Natural killer cell (primary cell): ENCODE results near the gene ADCY9. TPM values are rescaled to one million over a fixed set of nuclear protein-coding genes. Genes with fewer than 3 reads are reported as not detected.
"Not testable (repeated sequence)": the region's sequence is repeated elsewhere in the genome, so short reads cannot be mapped to it uniquely, and the experiment has no call there.

Experiments used
- ATAC-seq, 3 donors: fragments of 150-1000 bp in 2 of 3; fragments of 200-7000 bp in 1 of 3; cut with Tn5 transposase; 1 replicate in 1 of 3; 2 replicates in 2 of 3; pipeline ENCODE4 v1.10.0; 2021; ENCODE audit warnings: mild to moderate bottlenecking in 2 of 3, moderate library complexity in 2 of 3
- DNase-seq, 2 donors: peaks; one replicate each; pipeline versions ENCODE4 v3.0.0 to v3.0.0-alpha.2; 2013 to 2021; ENCODE audit warnings: mixed read lengths in 1 of 2
- H3K27ac ChIP-seq: one replicate; pipeline ENCODE4 v1.5.1; 2013; ENCODE audit warnings: mild to moderate bottlenecking, low read length
- H3K27me3 ChIP-seq: one replicate; pipeline ENCODE4 v1.6.1; 2013; ENCODE audit warnings: low read length; ENCODE audit not compliant: control insufficient read depth, insufficient read depth
- H3K36me3 ChIP-seq: one replicate; pipeline ENCODE4 v1.6.1; 2013; ENCODE audit warnings: low read length; ENCODE audit not compliant: control insufficient read depth, insufficient read depth
- H3K4me1 ChIP-seq: one replicate; pipeline ENCODE4 v1.6.1; 2013; ENCODE audit warnings: low read length; ENCODE audit not compliant: control insufficient read depth, insufficient read depth
- H3K4me3 ChIP-seq: one replicate; pipeline ENCODE4 v1.5.1; 2013; ENCODE audit warnings: low read length
- H3K9me3 ChIP-seq: one replicate; pipeline ENCODE4 v1.6.1; 2013; ENCODE audit warnings: low read length; ENCODE audit not compliant: control insufficient read depth, insufficient read depth
- H3K27ac Mint-ChIP-seq, 2 donors: one replicate each; pipeline ENCODE4 v1.8.0; 2022; ENCODE audit warnings: mild to moderate bottlenecking in 2 of 2, mixed read lengths in 2 of 2, moderate library complexity in 1 of 2
- H3K27me3 Mint-ChIP-seq, 2 donors: one replicate each; pipeline ENCODE4 v1.8.0; 2022; ENCODE audit warnings: low read depth in 2 of 2, mixed read lengths in 2 of 2
- H3K36me3 Mint-ChIP-seq: one replicate; pipeline ENCODE4 v1.8.0; 2022; ENCODE audit warnings: mixed read lengths
- H3K4me1 Mint-ChIP-seq, 2 donors: one replicate each; pipeline ENCODE4 v1.8.0; 2022; ENCODE audit warnings: mixed read lengths in 2 of 2
- H3K4me3 Mint-ChIP-seq: one replicate; pipeline ENCODE4 v1.8.0; 2022; ENCODE audit warnings: mild to moderate bottlenecking, moderate library complexity, mixed read lengths
- H3K9me3 Mint-ChIP-seq, 2 donors: one replicate each; pipeline ENCODE4 v1.8.0; 2022; ENCODE audit warnings: mixed read lengths in 2 of 2
- WGBS: methylation state at CpG from one replicate; pipeline ENCODE4 v1.1.7; 2013; ENCODE audit warnings: missing lambda C conversion rate; ENCODE audit not compliant: insufficient coverage; 5-methylcytosine and 5-hydroxymethylcytosine counted together
- intact Hi-C: fragments of 100-400 bp; cut with micrococcal nuclease; formaldehyde crosslinking; loops from one replicate; pipeline ENCODE4 v1.14.2; 2022
- total RNA-seq, 4 donors: library from RNA; stranded (reverse); fragments of 120-200 nt in 1 of 4; gene quantifications; one replicate each; pipeline versions ENCODE4 v1.2.3 to v1.2.4, GENCODE V29; 2013 to 2022
- TF ChIP-seq, protein P1 (sequence below): fragments of 200-600 bp; IDR thresholded peaks from one replicate; pipeline ENCODE4 v1.8.0; 2022; ENCODE audit warnings: antibody characterized with exemption

The ADCY9 gene
- total RNA-seq, 3 donors from 2014 or later (not counting 1 experiment from before 2014, with no cell fraction given), result 28.0 to 52.4 (median 38.3) TPM

DNA sequence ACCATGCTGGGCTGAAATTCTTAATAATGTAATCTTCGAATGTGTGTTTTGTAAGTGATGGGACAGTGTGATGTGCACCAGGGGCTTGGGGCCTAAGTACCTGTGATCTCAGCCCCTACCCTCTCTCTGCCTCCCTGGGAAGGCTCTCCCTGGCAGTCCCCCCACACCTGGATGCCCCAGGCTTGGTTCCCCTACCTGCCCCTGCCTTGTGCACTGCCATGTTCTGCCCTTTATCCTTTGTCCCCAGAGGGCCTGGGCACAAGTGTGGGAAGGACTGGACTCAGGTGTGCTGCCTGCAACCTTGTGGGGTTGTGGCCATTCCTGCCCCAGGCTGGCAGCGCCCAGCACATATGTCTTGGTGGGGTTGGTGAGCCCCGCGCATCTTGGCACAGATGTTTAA is 180.3 kb downstream of the ADCY9 start:
- H3K27me3 ChIP-seq, result no peaks in the 10 kb centered on the region
- no peaks in the 10 kb centered on the region for H3K36me3 ChIP-seq
- no peak overlapping the region for H3K27ac ChIP-seq
- H3K4me3 ChIP-seq, result no peak overlapping the region
- H3K4me1 Mint-ChIP-seq, result peaks cover 0 to 4% of the 10 kb centered on the region in 2 donors
- H3K4me1 ChIP-seq, result peaks cover 11% of the 10 kb centered on the region
- WGBS, result 100% methylated on average over 4 of the region's 4 CpGs
- DNase-seq (no peak), ATAC-seq (no peak)
- no peak overlapping the region for H3K4me3 Mint-ChIP-seq
- no peaks in the 10 kb centered on the region for H3K9me3 Mint-ChIP-seq
- peaks cover 2 to 3% of the 10 kb centered on the region in 2 donors for H3K27me3 Mint-ChIP-seq
- H3K27ac Mint-ChIP-seq, result no peak overlapping the region
- H3K36me3 Mint-ChIP-seq, result no peaks in the 10 kb centered on the region
- TF ChIP-seq, protein P1, sequence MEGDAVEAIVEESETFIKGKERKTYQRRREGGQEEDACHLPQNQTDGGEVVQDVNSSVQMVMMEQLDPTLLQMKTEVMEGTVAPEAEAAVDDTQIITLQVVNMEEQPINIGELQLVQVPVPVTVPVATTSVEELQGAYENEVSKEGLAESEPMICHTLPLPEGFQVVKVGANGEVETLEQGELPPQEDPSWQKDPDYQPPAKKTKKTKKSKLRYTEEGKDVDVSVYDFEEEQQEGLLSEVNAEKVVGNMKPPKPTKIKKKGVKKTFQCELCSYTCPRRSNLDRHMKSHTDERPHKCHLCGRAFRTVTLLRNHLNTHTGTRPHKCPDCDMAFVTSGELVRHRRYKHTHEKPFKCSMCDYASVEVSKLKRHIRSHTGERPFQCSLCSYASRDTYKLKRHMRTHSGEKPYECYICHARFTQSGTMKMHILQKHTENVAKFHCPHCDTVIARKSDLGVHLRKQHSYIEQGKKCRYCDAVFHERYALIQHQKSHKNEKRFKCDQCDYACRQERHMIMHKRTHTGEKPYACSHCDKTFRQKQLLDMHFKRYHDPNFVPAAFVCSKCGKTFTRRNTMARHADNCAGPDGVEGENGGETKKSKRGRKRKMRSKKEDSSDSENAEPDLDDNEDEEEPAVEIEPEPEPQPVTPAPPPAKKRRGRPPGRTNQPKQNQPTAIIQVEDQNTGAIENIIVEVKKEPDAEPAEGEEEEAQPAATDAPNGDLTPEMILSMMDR, result no peak
- no peaks in the 10 kb centered on the region for H3K9me3 ChIP-seq
- intact Hi-C loops, result no loop called here

DNA sequence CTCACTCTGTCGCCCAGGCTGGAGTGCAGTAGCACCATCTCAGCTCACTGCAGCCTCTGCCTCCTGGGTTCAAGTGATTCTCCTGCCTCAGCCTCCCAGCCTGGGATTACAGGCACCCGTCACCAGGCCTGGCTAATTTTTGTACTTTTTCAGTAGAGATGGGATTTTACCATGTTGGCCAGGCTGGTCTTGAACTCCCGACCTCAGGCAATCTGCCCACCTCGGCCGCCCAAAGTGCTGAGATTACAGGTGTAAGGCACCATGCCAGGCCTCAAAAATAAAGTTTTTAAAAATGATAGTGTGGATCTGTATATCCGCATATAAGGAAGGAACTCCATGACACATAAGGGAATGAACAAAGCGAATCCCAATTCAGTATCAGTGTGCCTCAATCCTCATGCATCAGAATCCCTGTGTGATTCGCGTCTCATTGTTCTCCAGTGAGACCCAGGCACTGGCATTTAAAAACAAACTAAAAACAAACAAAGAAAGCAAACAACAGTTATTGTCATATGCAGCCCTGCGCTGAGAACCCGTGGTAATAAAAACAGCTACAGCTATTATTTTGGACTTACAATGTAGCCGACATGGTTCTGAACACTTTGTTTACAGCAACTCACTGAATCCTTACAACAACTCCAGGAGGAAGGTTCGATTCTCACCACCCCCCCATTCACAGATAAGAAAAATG is 181.6 kb downstream of the ADCY9 start:
- no peak overlapping the region for H3K4me3 Mint-ChIP-seq
- DNase-seq (no peak), ATAC-seq (no peak)
- H3K27me3 Mint-ChIP-seq, result peaks cover 7 to 11% of the 10 kb centered on the region in 2 donors
- intact Hi-C loops, result no loop called here
- H3K36me3 ChIP-seq, result no peaks in the 10 kb centered on the region
- H3K27ac Mint-ChIP-seq, result no peak overlapping the region
- peaks cover 0 to 4% of the 10 kb centered on the region in 2 donors for H3K4me1 Mint-ChIP-seq
- 89% methylated on average over 12 of the region's 13 CpGs for WGBS
- TF ChIP-seq, protein P1, result no peak
- H3K4me3 ChIP-seq, result no peak overlapping the region
- peaks cover 11% of the 10 kb centered on the region for H3K4me1 ChIP-seq
- no peaks in the 10 kb centered on the region for H3K36me3 Mint-ChIP-seq
- H3K9me3 ChIP-seq, result no peaks in the 10 kb centered on the region
- no peaks in the 10 kb centered on the region for H3K9me3 Mint-ChIP-seq
- H3K27ac ChIP-seq, result no peak overlapping the region
- no peaks in the 10 kb centered on the region for H3K27me3 ChIP-seq

DNA sequence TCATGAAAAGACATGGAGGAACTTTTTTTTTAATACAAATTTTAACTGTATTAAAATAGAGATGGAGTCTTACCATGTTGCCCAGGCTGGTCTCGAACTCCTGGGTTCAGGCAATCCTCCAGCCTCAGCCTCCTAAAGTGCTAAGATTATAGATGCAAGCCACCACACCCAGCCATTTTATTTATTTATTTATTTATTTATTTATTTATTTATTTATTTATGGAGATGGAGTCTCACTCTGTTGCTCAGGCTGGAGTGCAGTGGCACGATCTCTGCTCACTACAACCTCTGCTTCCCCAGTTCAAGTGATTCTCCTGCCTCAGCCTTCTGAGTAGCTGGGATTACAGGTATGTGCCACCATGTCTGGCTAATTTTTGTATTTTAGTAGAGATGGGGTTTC is 189.1 kb downstream of the ADCY9 start:
- H3K4me1 ChIP-seq, DNase-seq, intact Hi-C loops, H3K4me1 Mint-ChIP-seq, H3K4me3 ChIP-seq, H3K27ac Mint-ChIP-seq, H3K4me3 Mint-ChIP-seq, ATAC-seq, H3K27ac ChIP-seq, H3K9me3 ChIP-seq, H3K9me3 Mint-ChIP-seq, H3K36me3 ChIP-seq, H3K36me3 Mint-ChIP-seq, H3K27me3 ChIP-seq: not testable (repeated sequence)
- peaks cover 11 to 19% of the 10 kb centered on the region in 2 donors for H3K27me3 Mint-ChIP-seq
- WGBS, result no CpG with 5 or more reads among the region's 2 CpGs

DNA sequence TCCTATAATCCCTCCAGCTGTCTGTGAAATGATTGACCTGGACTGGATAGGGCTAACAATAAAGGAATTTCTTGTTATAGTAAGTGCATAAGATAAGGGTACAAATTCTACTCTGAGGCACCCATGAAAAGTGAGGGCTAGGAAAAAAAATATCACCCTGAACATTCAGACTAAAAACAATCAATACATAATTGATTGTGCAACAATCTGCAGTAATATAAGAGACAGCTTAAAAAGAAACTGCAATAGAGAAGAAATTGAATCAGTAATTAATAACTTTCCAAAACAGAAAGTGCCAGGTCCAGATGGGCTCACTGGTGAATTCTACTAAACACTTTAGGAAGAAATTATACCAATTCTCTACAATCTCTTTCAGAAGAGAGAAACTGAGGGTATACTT is 191.5 kb downstream of the ADCY9 start:
- H3K27ac Mint-ChIP-seq, result no peak overlapping the region
- Histone ChIP-seq H3K27me3 (no peaks in the 10 kb centered on the region), H3K4me3 (no peak overlapping the region), H3K36me3 (no peaks in the 10 kb centered on the region), H3K9me3 (no peaks in the 10 kb centered on the region), H3K4me1 (no peaks in the 10 kb centered on the region), H3K27ac (no peak overlapping the region)
- no peaks in the 10 kb centered on the region for H3K4me1 Mint-ChIP-seq
- H3K36me3 Mint-ChIP-seq, result no peaks in the 10 kb centered on the region
- DNase-seq, result no peak
- no peaks in the 10 kb centered on the region for H3K9me3 Mint-ChIP-seq
- TF ChIP-seq, protein P1, result no peak
- H3K4me3 Mint-ChIP-seq, result no peak overlapping the region
- H3K27me3 Mint-ChIP-seq, result peaks cover 8 to 10% of the 10 kb centered on the region in 2 donors
- intact Hi-C loops, result no loop called here
- ATAC-seq, result no peak
